Esophagus squamous epithelium (tissue), 5 donors: Measurements from ENCODE around the gene PTGES3. TPM values are rescaled to one million over a fixed set of nuclear protein-coding genes. Genes with fewer than 3 reads are reported as not detected.

Experiments
- DNase-seq: peaks from one replicate; lab custom pipeline; 2025; lab: John Stamatoyannopoulos, UW
- H3K27ac ChIP-seq, 4 donors: fragments of 200-600 bp; sonication (generic); one replicate each; pipeline ENCODE4 v1.5.1; 2016 to 2019; ENCODE audit warnings: mild to moderate bottlenecking in 1 of 4
- H3K27me3 ChIP-seq, 4 donors: fragments of 200-600 bp; sonication (generic); 1 replicate in 3 of 4; 2 replicates in 1 of 4; pipeline versions ENCODE4 v1.5.1 to v1.6.0; 2017 to 2021; ENCODE audit warnings: antibody characterized with exemption in 1 of 4
- H3K36me3 ChIP-seq, 3 donors: fragments of 200-600 bp; sonication (generic); one replicate each; pipeline ENCODE4 v1.5.1; 2016 to 2019
- H3K4me1 ChIP-seq, 3 donors: fragments of 200-600 bp; sonication (generic); one replicate each; pipeline ENCODE4 v1.5.1; 2017 to 2019
- H3K4me3 ChIP-seq, 4 donors: fragments of 200-600 bp; sonication (generic); 1 replicate in 3 of 4; 2 replicates in 1 of 4; pipeline ENCODE4 v1.5.1; 2016 to 2019; ENCODE audit warnings: mild to moderate bottlenecking in 2 of 4, moderate library complexity in 1 of 4
- H3K9me3 ChIP-seq, 3 donors: fragments of 200-600 bp; sonication (generic); one replicate each; pipeline ENCODE4 v1.5.1; 2016 to 2019
- POLR2A ChIP-seq, 4 donors: fragments of 450-650 bp; IDR thresholded peaks; one replicate each; pipeline ENCODE4 v1.6.1; 2017; ENCODE audit warnings: antibody characterized with exemption in 4 of 4, mild to moderate bottlenecking in 4 of 4, moderate library complexity in 3 of 4
- WGBS, 2 donors: methylation state at CpG; one replicate each; pipeline ENCODE4 v1.1.5; 2018; 5-methylcytosine and 5-hydroxymethylcytosine counted together
- intact Hi-C: fragments of 100-400 bp; cut with DNase I; formaldehyde crosslinking; loops from one replicate; pipeline ENCODE4 v1.15.0; 2022
- total RNA-seq, 4 donors: library from RNA; depleted of rRNA; stranded (reverse); fragments of >200 nt; gene quantifications; one replicate each; pipeline ENCODE4 v1.1.0, GENCODE V29; 2016
- TF ChIP-seq, protein P1 (sequence below), 6 experiments: fragments of 450-650 bp in 4 of 6; fragments of 200-600 bp in 2 of 6; sonication (generic) in 2 of 6; IDR thresholded peaks; one replicate each; pipeline ENCODE4 v1.5.1; 2016 to 2019; ENCODE audit warnings: antibody characterized with exemption in 6 of 6, mild to moderate bottlenecking in 4 of 6, moderate library complexity in 4 of 6
- donor health status: DM: yes; HTN: yes; CAD: no.

Gene PTGES3
- total RNA-seq, 4 donors from 2014 or later, result 61.9 to 157 (median 100) TPM

DNA sequence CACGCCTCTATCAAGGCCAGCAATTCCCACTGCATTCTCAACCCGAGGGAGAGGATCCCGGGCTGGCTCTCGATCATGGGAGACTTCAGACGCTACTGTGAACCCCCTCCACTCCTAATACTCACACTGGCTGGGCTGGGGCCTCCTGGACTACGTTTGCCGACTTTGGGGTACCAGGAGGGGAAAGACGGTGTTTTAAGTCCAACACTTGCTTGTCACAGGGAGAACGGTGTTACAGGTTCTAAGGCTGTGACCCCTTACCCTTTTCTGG, 36.6 kb upstream of the PTGES3 start:
- H3K4me3 ChIP-seq, result peak overlapping the region; percentile 70 to 78 (median 76)
- H3K9me3 ChIP-seq, result no peaks in the 10 kb centered on the region
- no peak for DNase-seq
- peaks cover 0 to 25% (median 7%) of the 10 kb centered on the region in 3 donors for H3K36me3 ChIP-seq
- intact Hi-C loops, result loop anchor here (5.0 to 10.0 kb wide), 2 partner anchors 37 to 80 kb away; partner anchors contain the start of genes ATP5F1B and PTGES3
- H3K27me3 ChIP-seq, result no peaks in the 10 kb centered on the region
- H3K27ac ChIP-seq, result peak overlapping the region; percentile 91 to 96 (median 93)
- WGBS, 2 donors, result 0% methylated on average over 3 to 7 of the region's 9 CpGs
- H3K4me1 ChIP-seq, result peaks cover 32 to 56% (median 43%) of the 10 kb centered on the region in 3 donors
- no peak for TF ChIP-seq POLR2A (IDR thresholded peaks at IDR 0.05)
- TF ChIP-seq, protein P1, sequence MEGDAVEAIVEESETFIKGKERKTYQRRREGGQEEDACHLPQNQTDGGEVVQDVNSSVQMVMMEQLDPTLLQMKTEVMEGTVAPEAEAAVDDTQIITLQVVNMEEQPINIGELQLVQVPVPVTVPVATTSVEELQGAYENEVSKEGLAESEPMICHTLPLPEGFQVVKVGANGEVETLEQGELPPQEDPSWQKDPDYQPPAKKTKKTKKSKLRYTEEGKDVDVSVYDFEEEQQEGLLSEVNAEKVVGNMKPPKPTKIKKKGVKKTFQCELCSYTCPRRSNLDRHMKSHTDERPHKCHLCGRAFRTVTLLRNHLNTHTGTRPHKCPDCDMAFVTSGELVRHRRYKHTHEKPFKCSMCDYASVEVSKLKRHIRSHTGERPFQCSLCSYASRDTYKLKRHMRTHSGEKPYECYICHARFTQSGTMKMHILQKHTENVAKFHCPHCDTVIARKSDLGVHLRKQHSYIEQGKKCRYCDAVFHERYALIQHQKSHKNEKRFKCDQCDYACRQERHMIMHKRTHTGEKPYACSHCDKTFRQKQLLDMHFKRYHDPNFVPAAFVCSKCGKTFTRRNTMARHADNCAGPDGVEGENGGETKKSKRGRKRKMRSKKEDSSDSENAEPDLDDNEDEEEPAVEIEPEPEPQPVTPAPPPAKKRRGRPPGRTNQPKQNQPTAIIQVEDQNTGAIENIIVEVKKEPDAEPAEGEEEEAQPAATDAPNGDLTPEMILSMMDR (IDR thresholded peaks at IDR 0.05), result no peak

GRCh38 chr12:56723889-56724700, 36.0 kb upstream of the PTGES3 start:
- Histone ChIP-seq H3K36me3 (peaks cover 0 to 26% (median 13%) of the 10 kb centered on the region in 3 donors), H3K4me1 (peaks cover 32 to 61% (median 48%) of the 10 kb centered on the region in 3 donors), H3K9me3 (no peaks in the 10 kb centered on the region), H3K27ac (peak overlapping the region; percentile 91 to 96 (median 93)), H3K27me3 (no peaks in the 10 kb centered on the region), H3K4me3 (peak overlapping the region; percentile 70 to 78 (median 76))
- TF ChIP-seq POLR2A (IDR thresholded peaks at IDR 0.05), result peak in 2 of 4 donors; percentile 29 to 34
- TF ChIP-seq, protein P1 (IDR thresholded peaks at IDR 0.05), result no peak
- DNase-seq, result no peak
- intact Hi-C loops, result loop anchor here (5.0 to 10.0 kb wide), 2 partner anchors 37 to 79 kb away; partner anchors contain the start of genes ATP5F1B and PTGES3
- WGBS, 2 donors, result 1% methylated on average over 13 to 14 of the region's 14 CpGs

- intact Hi-C loops, result loop anchor here (5.0 to 10.0 kb wide), 2 partner anchors 36 to 79 kb away; partner anchors contain the start of genes ATP5F1B and PTGES3
- TF ChIP-seq POLR2A (IDR thresholded peaks at IDR 0.05), result no peak
- whole genome bisulfite sequencing, 2 donors, result 26 to 28% methylated on average over 3 of the region's 3 CpGs
Measured at GRCh38 chr12:56723352-56723751, 35.3 kb upstream of the PTGES3 start.

GRCh38 chr12:56722832-56723231, 34.7 kb upstream of the PTGES3 start:
- Histone ChIP-seq H3K4me1 (peaks cover 36 to 74% (median 57%) of the 10 kb centered on the region in 3 donors), H3K27ac (peak overlapping the region; percentile 91 to 96 (median 93)), H3K27me3 (no peaks in the 10 kb centered on the region), H3K36me3 (peaks cover 0 to 39% (median 17%) of the 10 kb centered on the region in 3 donors), H3K4me3 (peak overlapping the region; percentile 1 to 78 (median 76)), H3K9me3 (no peaks in the 10 kb centered on the region)
- DNase-seq, result no peak
- intact Hi-C loops, result loop anchor here (5.0 to 10.0 kb wide), 2 partner anchors 36 to 78 kb away; partner anchors contain the start of genes ATP5F1B and PTGES3
- TF ChIP-seq, protein P1 (IDR thresholded peaks at IDR 0.05), result no peak
- no peak for TF ChIP-seq POLR2A (IDR thresholded peaks at IDR 0.05)
- WGBS, 2 donors, result 37 to 52% methylated on average over 4 of the region's 4 CpGs

More at GRCh38 chr12:56723352-56723751, 35.3 kb upstream of the PTGES3 start:
- no peak for DNase-seq
- H3K4me1 ChIP-seq, result peaks cover 32 to 69% (median 55%) of the 10 kb centered on the region in 3 donors
- H3K4me3 ChIP-seq, result peak overlapping the region; percentile 70 to 78 (median 76)
- peaks cover 0 to 34% (median 17%) of the 10 kb centered on the region in 3 donors for H3K36me3 ChIP-seq
- H3K27ac ChIP-seq, result peak overlapping the region; percentile 91 to 96 (median 93)
- H3K9me3 ChIP-seq, result no peaks in the 10 kb centered on the region
- no peaks in the 10 kb centered on the region for H3K27me3 ChIP-seq

GRCh38 chr12:56721721-56722120, 33.6 kb upstream of the PTGES3 start:
- Histone ChIP-seq H3K27me3 (no peaks in the 10 kb centered on the region), H3K36me3 (peaks cover 0 to 50% (median 17%) of the 10 kb centered on the region in 3 donors), H3K27ac (peak overlapping the region; percentile 91 to 96 (median 93)), H3K9me3 (no peaks in the 10 kb centered on the region), H3K4me3 (peak overlapping the region in 3 of 4 donors; percentile 13 to 78 (median 75)), H3K4me1 (peaks cover 41 to 85% (median 67%) of the 10 kb centered on the region in 3 donors)
- WGBS, 2 donors, result 16 to 30% methylated on average over 2 of the region's 2 CpGs
- intact Hi-C loops, result loop anchor here (5.0 to 10.0 kb wide), 2 partner anchors 34 to 77 kb away; partner anchors contain the start of genes ATP5F1B and PTGES3
- no peak for TF ChIP-seq POLR2A (IDR thresholded peaks at IDR 0.05)
- TF ChIP-seq, protein P1 (IDR thresholded peaks at IDR 0.05), result no peak
- DNase-seq, result no peak
